DND-41 (cell line): ENCODE data around the gene IL15.

ENCODE experiments used
- ATAC-seq: fragments of 200-7000 bp; cut with Tn5 transposase; 3 replicates; pipeline ENCODE4 v1.9.1; 2021; ENCODE audit warnings: low read depth; ENCODE audit not compliant: insufficient read depth
- DNase-seq: peaks from one replicate; pipeline ENCODE4 v3.0.0-alpha.2; 2020
- H2AFZ ChIP-seq: 2 replicates; pipeline ENCODE4 v1.6.0; 2012; ENCODE audit warnings: low read depth, low read length
- H3K27ac ChIP-seq: 2 replicates; pipeline ENCODE4 v1.5.1; 2012; ENCODE audit warnings: low read length, inconsistent platforms
- H3K27me3 ChIP-seq: fragments of 200-600 bp; sonication (generic); 2 replicates; pipeline ENCODE4 v1.6.0; 2012; ENCODE audit warnings: low read length, mild to moderate bottlenecking, inconsistent platforms; ENCODE audit not compliant: insufficient read depth, poor library complexity
- H3K36me3 ChIP-seq: 2 replicates; pipeline ENCODE4 v1.5.1; 2012; ENCODE audit warnings: low read length, inconsistent platforms; ENCODE audit not compliant: insufficient read depth
- H3K4me1 ChIP-seq: 2 replicates; pipeline ENCODE4 v1.5.1; 2012; ENCODE audit warnings: mild to moderate bottlenecking, low read length; ENCODE audit not compliant: insufficient read depth
- H3K4me2 ChIP-seq: 2 replicates; pipeline ENCODE4 v1.6.0; 2012; ENCODE audit warnings: mild to moderate bottlenecking, moderate library complexity, low read length, inconsistent platforms; ENCODE audit not compliant: insufficient read depth
- H3K4me3 ChIP-seq, 2 experiments: fragments of 200-600 bp in 1 of 2; shearing (Covaris generic) in 1 of 2; 2 replicates each; pipeline ENCODE4 v1.5.1; 2012 to 2016; ENCODE audit warnings: inconsistent platforms in 2 of 2, low read length in 2 of 2, mild to moderate bottlenecking in 2 of 2, low read depth in 1 of 2, moderate library complexity in 1 of 2
- H3K79me2 ChIP-seq: 2 replicates; pipeline ENCODE4 v1.6.0; 2012; ENCODE audit warnings: low read length, inconsistent platforms; ENCODE audit not compliant: insufficient read depth
- H3K9ac ChIP-seq: 2 replicates; pipeline ENCODE4 v1.6.0; 2012; ENCODE audit warnings: low read depth, mild to moderate bottlenecking, inconsistent platforms, low read length, moderate library complexity
- H3K9me3 ChIP-seq: 2 replicates; pipeline ENCODE4 v1.5.1; 2012; ENCODE audit warnings: low read length, moderate library complexity, mild to moderate bottlenecking, inconsistent platforms; ENCODE audit not compliant: insufficient read depth, severe bottlenecking
- H4K20me1 ChIP-seq: 2 replicates; pipeline ENCODE4 v1.6.0; 2012; ENCODE audit warnings: low read length; ENCODE audit not compliant: insufficient read depth
- CTCF ChIP-seq: IDR thresholded peaks from 2 replicates; pipeline ENCODE4 v1.5.1; 2012; ENCODE audit warnings: borderline replicate concordance, low read length, moderate library complexity, mild to moderate bottlenecking; ENCODE audit not compliant: poor library complexity, severe bottlenecking; ENCODE audit errors: extremely low read depth
- EZH2 ChIP-seq: IDR thresholded peaks from 3 replicates; pipeline ENCODE4 v1.6.1; 2012; ENCODE audit warnings: borderline replicate concordance, low read depth, mild to moderate bottlenecking, moderate library complexity, low read length, inconsistent platforms; ENCODE audit not compliant: severe bottlenecking

The IL15 gene

GRCh38 chr4:141660880-141661279, 24.5 kb downstream of the IL15 start:
- H2AFZ ChIP-seq = no peak overlapping the region
- H3K4me2 ChIP-seq = no peak overlapping the region
- no peaks in the 10 kb centered on the region for H4K20me1 ChIP-seq
- no peak overlapping the region for H3K27ac ChIP-seq
- no peak overlapping the region for H3K4me3 ChIP-seq
- no peak for ATAC-seq
- TF ChIP-seq CTCF (no peak), EZH2 (no peak)
- H3K4me1 ChIP-seq = no peaks in the 10 kb centered on the region
- H3K79me2 ChIP-seq = no peaks in the 10 kb centered on the region
- H3K36me3 ChIP-seq = no peaks in the 10 kb centered on the region
- no peak overlapping the region for H3K9ac ChIP-seq
- no peak for DNase-seq
- no peaks in the 10 kb centered on the region for H3K9me3 ChIP-seq
- H3K27me3 ChIP-seq = no peaks in the 10 kb centered on the region

- H4K20me1 ChIP-seq = no peaks in the 10 kb centered on the region
- TF ChIP-seq EZH2 (no peak), CTCF (no peak)
- no peaks in the 10 kb centered on the region for H3K27me3 ChIP-seq
- no peaks in the 10 kb centered on the region for H3K9me3 ChIP-seq
- no peaks in the 10 kb centered on the region for H3K36me3 ChIP-seq
- no peak overlapping the region for H3K4me3 ChIP-seq
- no peak overlapping the region for H3K27ac ChIP-seq
- no peaks in the 10 kb centered on the region for H3K4me1 ChIP-seq
- H3K79me2 ChIP-seq = no peaks in the 10 kb centered on the region
- ATAC-seq (no peak), DNase-seq (no peak)
- no peak overlapping the region for H3K9ac ChIP-seq
- no peak overlapping the region for H2AFZ ChIP-seq
- no peak overlapping the region for H3K4me2 ChIP-seq
These were observed 32.0 kb downstream of the IL15 start for GRCh38 chr4:141668200-141668910.

DNA sequence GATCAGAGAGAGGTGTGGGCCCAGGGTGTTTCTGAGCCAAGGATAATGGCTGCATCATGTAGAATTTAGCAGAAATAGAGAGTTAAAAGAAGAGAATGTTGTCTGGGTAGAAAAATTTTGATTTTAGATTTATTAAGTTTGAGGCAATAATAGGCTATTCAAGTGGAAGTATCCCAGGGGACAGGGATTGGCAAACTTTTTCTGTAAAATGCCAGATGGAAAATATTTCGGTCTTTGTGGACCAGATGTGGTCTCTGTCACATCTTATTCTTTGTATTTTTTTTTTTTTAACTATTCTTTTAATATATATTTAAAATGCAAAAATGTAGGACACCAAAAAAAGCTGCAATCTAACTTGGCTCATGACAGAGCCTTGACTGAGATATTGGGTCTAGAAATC, 33.1 kb downstream of the IL15 start:
- Histone ChIP-seq H3K4me2 (no peak overlapping the region), H2AFZ (no peak overlapping the region), H3K79me2 (no peaks in the 10 kb centered on the region), H3K9me3 (no peaks in the 10 kb centered on the region), H3K9ac (no peak overlapping the region), H3K36me3 (no peaks in the 10 kb centered on the region), H4K20me1 (no peaks in the 10 kb centered on the region), H3K27ac (no peak overlapping the region), H3K4me1 (no peaks in the 10 kb centered on the region), H3K4me3 (no peak overlapping the region), H3K27me3 (no peaks in the 10 kb centered on the region)
- no peak for TF ChIP-seq EZH2
- TF ChIP-seq CTCF = no peak
- ATAC-seq (no peak), DNase-seq (no peak)

DNA sequence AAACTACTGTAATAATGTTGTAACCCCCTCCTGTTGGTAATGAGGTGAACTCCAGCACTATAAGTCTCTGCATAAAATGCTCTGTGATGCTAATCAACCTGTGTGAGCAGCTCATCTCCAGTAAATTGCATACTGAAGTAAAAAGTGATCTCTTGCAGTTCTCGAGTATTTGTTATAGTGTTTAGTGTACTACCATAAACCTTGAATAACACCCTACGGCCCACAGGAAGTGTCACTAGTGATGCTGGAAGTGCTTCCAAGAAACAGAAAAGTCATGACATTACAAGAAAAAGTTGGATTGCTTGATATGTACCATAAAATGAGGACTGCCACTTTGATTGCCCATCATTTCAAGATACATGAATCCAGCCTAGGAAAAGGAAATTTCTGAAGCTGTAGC, 39.0 kb downstream of the IL15 start:
- no peak for ATAC-seq
- Histone ChIP-seq H3K27me3 (no peaks in the 10 kb centered on the region), H3K9me3 (no peaks in the 10 kb centered on the region), H3K9ac (no peak overlapping the region), H3K27ac (no peak overlapping the region), H3K4me2 (no peak overlapping the region), H3K4me3 (no peak overlapping the region), H3K4me1 (no peaks in the 10 kb centered on the region), H3K36me3 (no peaks in the 10 kb centered on the region), H4K20me1 (no peaks in the 10 kb centered on the region), H3K79me2 (no peaks in the 10 kb centered on the region), H2AFZ (no peak overlapping the region)
- TF ChIP-seq EZH2 = no peak
- DNase-seq = no peak
